T-helper 2 cell treated with Interferon-gamma antibody and Interleukin-4, amounts not matched to agents 100 ng/mL and 5 ng/mL, for 36 hours (primary cell): ENCODE results near the gene CFL1. TPM values are rescaled to one million over a fixed set of nuclear protein-coding genes. Genes with fewer than 3 reads are reported as not detected.

Source experiments
- intact Hi-C: fragments of 100-400 bp; cut with micrococcal nuclease; formaldehyde crosslinking; loops from one replicate; pipeline ENCODE4 v1.15.1; 2023
- total RNA-seq: library from RNA; stranded (reverse); gene quantifications from 2 replicates; pipeline ENCODE4 v1.2.3, GENCODE V29; 2022

Gene CFL1
- total RNA-seq, 1 donor from 2014 or later, result 1,835 TPM

DNA sequence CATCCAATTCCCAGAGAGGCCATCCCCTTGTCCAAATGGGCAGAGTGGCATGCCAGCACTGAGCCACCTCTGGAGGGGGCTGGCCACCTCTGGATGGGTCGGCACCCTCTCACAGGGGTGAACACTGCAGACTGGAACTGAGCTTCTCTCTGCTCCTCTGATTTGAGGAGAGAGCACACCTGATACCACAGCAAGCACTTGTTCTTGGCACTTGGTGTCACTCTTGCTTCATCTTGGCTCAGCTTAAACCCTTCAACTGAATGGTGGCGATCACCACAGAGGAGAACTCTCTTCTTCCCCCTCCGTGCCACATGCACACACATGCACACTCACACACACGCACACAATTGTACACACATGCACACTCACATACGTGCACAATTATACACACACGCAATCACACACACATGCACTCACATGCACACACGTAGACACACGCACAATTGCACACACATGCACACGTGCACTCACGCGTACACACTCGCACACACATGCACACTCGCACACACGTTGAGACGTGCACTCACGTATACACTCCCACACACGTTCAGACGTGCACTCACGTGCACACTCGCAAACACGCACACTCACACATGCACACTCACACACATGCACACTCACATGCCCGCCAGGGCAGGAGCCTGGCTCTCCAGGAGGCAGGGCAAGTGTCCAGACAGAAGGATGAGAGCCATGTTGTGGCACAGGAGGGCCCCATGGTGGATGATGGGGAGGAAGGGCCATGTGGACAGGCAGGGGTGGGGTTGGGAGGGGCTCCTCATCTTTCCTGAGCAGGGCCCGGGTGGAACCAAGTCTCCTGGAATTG lies 47.7 kb downstream of the CFL1 start:
- intact Hi-C loops, result no loop called here

GRCh38 chr11:65809496-65809895 lies 48.5 kb downstream of the CFL1 start:
- intact Hi-C loops, result no loop called here

- intact Hi-C loops, result no loop called here
Observed at GRCh38 chr11:65808744-65809341, 49.1 kb downstream of the CFL1 start.

GRCh38 chr11:65806979-65807378 lies 51.0 kb downstream of the CFL1 start:
- intact Hi-C loops, result no loop called here

Other genes starting within 250 kb of the CFL1 start
- 70.4 and 71.4 TPM in 2 replicates for gene MAP3K11, start 244.0 kb downstream of the CFL1 start, total RNA-seq
- 46.9 and 54.8 TPM in 2 replicates for gene PCNX3, start 242.4 kb downstream of the CFL1 start, total RNA-seq
- gene SIPA1, start 220.1 kb downstream of the CFL1 start, total RNA-seq, result 142 and 153 TPM in 2 replicates
- gene RELA, start 195.3 kb downstream of the CFL1 start, total RNA-seq, result 85.3 and 86.1 TPM in 2 replicates
- gene KAT5, start 145.9 kb downstream of the CFL1 start, total RNA-seq, result 67.3 and 72.0 TPM in 2 replicates
- 97.0 and 105 TPM in 2 replicates for gene RNASEH2C, start 137.4 kb downstream of the CFL1 start, total RNA-seq
- 20.1 and 21.2 TPM in 2 replicates for gene AP5B1, start 77.2 kb downstream of the CFL1 start, total RNA-seq
- gene OVOL1, start 71.1 kb downstream of the CFL1 start, total RNA-seq, result 0.09 TPM in 1 of 2 replicates, not detected in the other
- 1.0 and 1.6 TPM in 2 replicates for gene SNX32, start 24.2 kb downstream of the CFL1 start, total RNA-seq
- 94.0 and 101 TPM in 2 replicates for gene MUS81, start 2.3 kb upstream of the CFL1 start, total RNA-seq
- gene EFEMP2, start 14.6 kb upstream of the CFL1 start, total RNA-seq, result 5.4 and 7.2 TPM in 2 replicates
- gene CTSW, start 21.7 kb upstream of the CFL1 start, total RNA-seq, result 26.4 and 29.3 TPM in 2 replicates
- gene FIBP, start 30.3 kb upstream of the CFL1 start, total RNA-seq, result 82.9 and 84.7 TPM in 2 replicates
- gene CCDC85B, start 32.5 kb upstream of the CFL1 start, total RNA-seq, result 45.2 and 47.0 TPM in 2 replicates
- gene FOSL1, start 42.2 kb upstream of the CFL1 start, total RNA-seq, result 3.7 and 4.5 TPM in 2 replicates
- gene C11orf68, start 60.9 kb upstream of the CFL1 start, total RNA-seq, result 21.9 and 24.2 TPM in 2 replicates
- 131 and 132 TPM in 2 replicates for gene DRAP1, start 61.2 kb upstream of the CFL1 start, total RNA-seq
- gene TSGA10IP, start 87.3 kb upstream of the CFL1 start, total RNA-seq, result not detected in 2 replicates
- 88.8 and 96.5 TPM in 2 replicates for gene SART1, start 103.6 kb upstream of the CFL1 start, total RNA-seq
- gene EIF1AD, start 144.0 kb upstream of the CFL1 start, total RNA-seq, result 50.7 and 57.1 TPM in 2 replicates
- 258 and 269 TPM in 2 replicates for gene BANF1, start 144.3 kb upstream of the CFL1 start, total RNA-seq
- gene CST6, start 153.8 kb upstream of the CFL1 start, total RNA-seq, result 0.34 TPM in 1 of 2 replicates, not detected in the other
- gene CATSPER1, start 168.3 kb upstream of the CFL1 start, total RNA-seq, result 0.32 TPM in 1 of 2 replicates, not detected in the other
- gene GAL3ST3, start 191.0 kb upstream of the CFL1 start, total RNA-seq, result not detected in 2 replicates
- 226 and 228 TPM in 2 replicates for gene SF3B2, start 194.2 kb upstream of the CFL1 start, total RNA-seq
- 94.5 and 102 TPM in 2 replicates for gene PACS1, start 212.1 kb upstream of the CFL1 start, total RNA-seq